GM23338 (cell line): ENCODE measurements around the gene RHOB. TPM values are rescaled to one million over a fixed set of nuclear protein-coding genes. Genes with fewer than 3 reads are reported as not detected.

Experiments used
- ATAC-seq: fragments of 200-7000 bp; cut with Tn5 transposase; 3 replicates; pipeline ENCODE4 v1.9.1; 2020
- DNase-seq: peaks from one replicate; pipeline ENCODE4 v3.0.0-alpha.2; 2015; ENCODE audit warnings: low spot score
- H2AFZ ChIP-seq: fragments of 200-600 bp; sonication (generic); 2 replicates; pipeline ENCODE4 v1.8.0; 2016; ENCODE audit warnings: antibody characterized with exemption, mild to moderate bottlenecking, moderate library complexity
- H3F3A ChIP-seq: fragments of 200-600 bp; sonication (generic); replicated peaks from 2 replicates; pipeline ENCODE4 v1.8.0; 2017; ENCODE audit warnings: antibody characterized with exemption, mixed run types, low read depth
- H3K27ac ChIP-seq: fragments of 200-600 bp; sonication (generic); 2 replicates; pipeline ENCODE4 v1.6.1; 2016; ENCODE audit warnings: low read depth
- H3K27me3 ChIP-seq: fragments of 200-600 bp; sonication (generic); 2 replicates; pipeline ENCODE4 v1.8.0; 2016; ENCODE audit warnings: mild to moderate bottlenecking, mixed run types, moderate library complexity; ENCODE audit not compliant: insufficient read depth
- H3K36me3 ChIP-seq: fragments of 200-600 bp; sonication (generic); 2 replicates; pipeline ENCODE4 v1.8.0; 2016; ENCODE audit warnings: mild to moderate bottlenecking; ENCODE audit not compliant: insufficient read depth
- H3K4me1 ChIP-seq: fragments of 200-600 bp; sonication (generic); 2 replicates; pipeline ENCODE4 v1.8.0; 2016; ENCODE audit warnings: mild to moderate bottlenecking, moderate library complexity; ENCODE audit not compliant: insufficient read depth
- H3K4me2 ChIP-seq: fragments of 200-600 bp; sonication (generic); 2 replicates; pipeline ENCODE4 v1.7.1; 2017; ENCODE audit warnings: mixed run types
- H3K4me3 ChIP-seq: fragments of 200-600 bp; sonication (generic); 2 replicates; pipeline ENCODE4 v1.6.1; 2016; ENCODE audit warnings: mixed run types
- H3K79me2 ChIP-seq: fragments of 200-600 bp; sonication (generic); replicated peaks from 2 replicates; pipeline ENCODE4 v1.8.0; 2017; ENCODE audit warnings: mild to moderate bottlenecking; ENCODE audit not compliant: insufficient read depth
- H3K9me2 ChIP-seq: fragments of 200-600 bp; sonication (generic); 2 replicates; pipeline ENCODE4 v1.8.0; 2017; ENCODE audit not compliant: insufficient read depth
- H4K20me1 ChIP-seq: fragments of 200-600 bp; sonication (generic); replicated peaks from 2 replicates; pipeline ENCODE4 v1.8.0; 2017; ENCODE audit warnings: mild to moderate bottlenecking; ENCODE audit not compliant: insufficient read depth
- H3K27ac Mint-ChIP-seq: 2 replicates; pipeline ENCODE4 v1.8.0; 2020; ENCODE audit warnings: inconsistent platforms, mild to moderate bottlenecking, moderate library complexity, mixed read lengths
- H3K27me3 Mint-ChIP-seq: 3 replicates; pipeline ENCODE4 v1.8.0; 2022; ENCODE audit warnings: low read depth, mild to moderate bottlenecking, moderate library complexity, mixed read lengths, inconsistent platforms; ENCODE audit not compliant: insufficient read depth, poor library complexity
- H3K36me3 Mint-ChIP-seq: 3 replicates; pipeline ENCODE4 v1.8.0; 2021; ENCODE audit warnings: low read depth, mild to moderate bottlenecking, inconsistent platforms, moderate library complexity, mixed read lengths
- H3K4me1 Mint-ChIP-seq: 3 replicates; pipeline ENCODE4 v1.8.0; 2020; ENCODE audit warnings: mild to moderate bottlenecking, inconsistent platforms, mixed read lengths
- H3K4me3 Mint-ChIP-seq: 3 replicates; pipeline ENCODE4 v1.8.0; 2021; ENCODE audit warnings: moderate library complexity, mild to moderate bottlenecking, inconsistent platforms, mixed read lengths
- H3K9me3 Mint-ChIP-seq: 3 replicates; pipeline ENCODE4 v1.8.0; 2020; ENCODE audit warnings: moderate library complexity, mild to moderate bottlenecking, inconsistent platforms, mixed read lengths
- CREB1 ChIP-seq: fragments of 250-450 bp; sonication (Bioruptor Pico); IDR thresholded peaks from 2 replicates; pipeline ENCODE4 v1.5.0; 2020; ENCODE audit warnings: low read depth, mild to moderate bottlenecking, moderate library complexity
- CTCF ChIP-seq, 2 experiments: fragments of 200-600 bp in 1 of 2; sonication (generic) in 1 of 2; conservative IDR thresholded peaks; 2 replicates each; pipeline versions ENCODE4 v1.5.1 to v1.6.1; 2016 to 2017; ENCODE audit warnings: antibody characterized with exemption in 2 of 2, low read depth in 2 of 2, mild to moderate bottlenecking in 2 of 2, moderate library complexity in 1 of 2
- EZH2 ChIP-seq: fragments of 200-600 bp; sonication (generic); IDR thresholded peaks from one replicate; pipeline ENCODE4 v1.8.0; 2017; ENCODE audit warnings: antibody characterized with exemption, mild to moderate bottlenecking, low read depth; ENCODE audit not compliant: unreplicated experiment
- JUNB ChIP-seq: IDR thresholded peaks from one replicate; pipeline ENCODE4 v1.6.1; 2016; ENCODE audit warnings: antibody characterized with exemption; ENCODE audit not compliant: unreplicated experiment
- NANOG ChIP-seq: IDR thresholded peaks from 2 replicates; pipeline ENCODE4 v1.6.1; 2016; ENCODE audit warnings: antibody characterized with exemption, borderline replicate concordance
- REST ChIP-seq: IDR thresholded peaks from one replicate; pipeline ENCODE4 v1.6.1; 2018; ENCODE audit warnings: antibody characterized with exemption; ENCODE audit not compliant: unreplicated experiment
- STAT1 ChIP-seq: IDR thresholded peaks from one replicate; pipeline ENCODE4 v1.6.1; 2016; ENCODE audit warnings: antibody characterized with exemption; ENCODE audit not compliant: unreplicated experiment
- ZNF114 ChIP-seq: fragments of 250-450 bp; sonication (Bioruptor Pico); IDR thresholded peaks from 2 replicates; pipeline ENCODE4 v1.5.0; 2020; ENCODE audit warnings: mild to moderate bottlenecking, moderate library complexity
- ZNF462 ChIP-seq: fragments of 250-450 bp; sonication (Bioruptor Pico); IDR thresholded peaks from 2 replicates; pipeline ENCODE4 v1.5.0; 2020; ENCODE audit warnings: mild to moderate bottlenecking, moderate library complexity
- polyA plus RNA-seq: library from polyadenylated mRNA; unstranded; fragments of >200 nt; fragmentation: Nextera tagmentation; extraction: Ambion mirVana; gene quantifications from 2 replicates; pipeline ENCODE4 v1.2.1, GENCODE V29; 2016
- total RNA-seq: library from RNA; depleted of rRNA; stranded (reverse); fragments of >200 nt; shearing (Covaris generic); gene quantifications from 2 replicates; pipeline ENCODE4 v1.2.3, GENCODE V29; 2014

RHOB gene
- total and polyA plus RNA-seq, 2 experiments from 2014 or later, result 6.6 to 26.9 TPM

GRCh38 chr2:20430461-20431300 lies 16.2 kb upstream of the RHOB start:
- no peaks in the 10 kb centered on the region for H3K9me3 Mint-ChIP-seq
- TF ChIP-seq STAT1, result no peak
- TF ChIP-seq NANOG, result no peak
- TF ChIP-seq REST, result no peak
- no peak for TF ChIP-seq CREB1 (CRISPR knock-in tag)

GRCh38 chr2:20431301-20431698 lies 15.6 kb upstream of the RHOB start:
- Mint-ChIP-seq H3K27me3 (peaks cover 1% of the 10 kb centered on the region), H3K36me3 (no peaks in the 10 kb centered on the region), H3K27ac (no peak overlapping the region), H3K4me1 (no peaks in the 10 kb centered on the region), H3K4me3 (no peak overlapping the region), H3K9me3 (no peaks in the 10 kb centered on the region)
- no peak for DNase-seq
- H3K9me2 ChIP-seq, result no peaks in the 10 kb centered on the region
- no peak overlapping the region for H3K4me2 ChIP-seq
- no peaks in the 10 kb centered on the region for H4K20me1 ChIP-seq
- no peaks in the 10 kb centered on the region for H3F3A ChIP-seq
- H3K4me3 ChIP-seq, result no peak overlapping the region
- no peaks in the 10 kb centered on the region for H3K27me3 ChIP-seq
- H3K36me3 ChIP-seq, result no peaks in the 10 kb centered on the region
- no peak for TF ChIP-seq JUNB
- no peak for TF ChIP-seq ZNF114 (CRISPR knock-in tag)
- no peak for TF ChIP-seq CTCF (conservative IDR thresholded peaks at IDR 0.05; ENCODE audit: low read depth in 2 of 2)
- TF ChIP-seq EZH2, result no peak
- TF ChIP-seq ZNF462 (CRISPR knock-in tag), result no peak
- TF ChIP-seq CREB1 (CRISPR knock-in tag), result no peak
- no peak for TF ChIP-seq NANOG
- ATAC-seq, result no peak
- no peak overlapping the region for H3K27ac ChIP-seq
- no peaks in the 10 kb centered on the region for H3K79me2 ChIP-seq
- H2AFZ ChIP-seq, result no peak overlapping the region
- no peaks in the 10 kb centered on the region for H3K4me1 ChIP-seq

More at GRCh38 chr2:20430461-20431300, 16.2 kb upstream of the RHOB start:
- H3K4me3 ChIP-seq, result no peak overlapping the region
- H4K20me1 ChIP-seq, result no peaks in the 10 kb centered on the region
- no peaks in the 10 kb centered on the region for H3K79me2 ChIP-seq
- no peaks in the 10 kb centered on the region for H3F3A ChIP-seq
- H3K4me2 ChIP-seq, result no peak overlapping the region
- no peaks in the 10 kb centered on the region for H3K4me1 ChIP-seq
- Mint-ChIP-seq H3K27ac (no peak overlapping the region), H3K36me3 (no peaks in the 10 kb centered on the region), H3K4me3 (no peak overlapping the region), H3K4me1 (no peaks in the 10 kb centered on the region), H3K27me3 (peaks cover 1% of the 10 kb centered on the region)
- H3K27me3 ChIP-seq, result no peaks in the 10 kb centered on the region
- no peak for ATAC-seq
- no peak overlapping the region for H2AFZ ChIP-seq
- no peaks in the 10 kb centered on the region for H3K36me3 ChIP-seq
- no peaks in the 10 kb centered on the region for H3K9me2 ChIP-seq
- no peak for DNase-seq
- no peak overlapping the region for H3K27ac ChIP-seq
